H1 (cell line): ENCODE data around the gene UBTD2. TPM values are rescaled to one million over a fixed set of nuclear protein-coding genes. Genes with fewer than 3 reads are reported as not detected.

Experiments
- MAFK ChIP-seq: IDR thresholded peaks from 2 replicates; pipeline ENCODE4 v1.6.1; 2012; ENCODE audit warnings: low read depth, mild to moderate bottlenecking, improper control_type of control experiment, low read length
- TEAD4 ChIP-seq: IDR thresholded peaks from 2 replicates; pipeline ENCODE4 v1.6.1; 2012; ENCODE audit warnings: low read depth, low read length, inconsistent platforms, mixed read lengths
- polyA plus RNA-seq, 7 experiments: library from polyadenylated mRNA; depleted of rRNA in 3 of 7; stranded (reverse) in 5 of 7; unstranded in 2 of 7; fragments of >200 nt in 5 of 7; fragments of 200-250 nt in 2 of 7; gene quantifications; 1 replicate in 5 of 7; 2 replicates in 1 of 7; 4 replicates in 1 of 7; pipeline versions ENCODE4 v1.2.1 to v1.2.3, GENCODE V29; 2011 to 2013; ENCODE audit warnings: missing spikeins in 2 of 7, mixed read lengths in 2 of 7
- total RNA-seq: library from RNA; stranded (reverse); fragmentation: NEBNext Ultra II Directional; extraction: Animal tissue kit (Norgen Biotek cat#: 25700); gene quantifications from 2 replicates; pipeline ENCODE4 v1.2.1, GENCODE V29; 2021

UBTD2 gene
- total and polyA plus RNA-seq, 2 of the 8 experiments (the other 6 are each of a cell fraction or from before 2014, with no cell fraction given): 14.5 to 39.2 TPM

- no peak for TF ChIP-seq MAFK
- TF ChIP-seq TEAD4: no peak
- TF ChIP-seq, all 59 proteins: peak for 0
Observed at GRCh38 chr5:172223901-172224873, 59.4 kb downstream of the UBTD2 start (continued).
